ENCODE results near the gene PCF11.
"Not testable (repeated sequence)": the region's sequence is repeated elsewhere in the genome, so short reads cannot be mapped to it uniquely, and the experiment has no call there.

The PCF11 gene, protein sequence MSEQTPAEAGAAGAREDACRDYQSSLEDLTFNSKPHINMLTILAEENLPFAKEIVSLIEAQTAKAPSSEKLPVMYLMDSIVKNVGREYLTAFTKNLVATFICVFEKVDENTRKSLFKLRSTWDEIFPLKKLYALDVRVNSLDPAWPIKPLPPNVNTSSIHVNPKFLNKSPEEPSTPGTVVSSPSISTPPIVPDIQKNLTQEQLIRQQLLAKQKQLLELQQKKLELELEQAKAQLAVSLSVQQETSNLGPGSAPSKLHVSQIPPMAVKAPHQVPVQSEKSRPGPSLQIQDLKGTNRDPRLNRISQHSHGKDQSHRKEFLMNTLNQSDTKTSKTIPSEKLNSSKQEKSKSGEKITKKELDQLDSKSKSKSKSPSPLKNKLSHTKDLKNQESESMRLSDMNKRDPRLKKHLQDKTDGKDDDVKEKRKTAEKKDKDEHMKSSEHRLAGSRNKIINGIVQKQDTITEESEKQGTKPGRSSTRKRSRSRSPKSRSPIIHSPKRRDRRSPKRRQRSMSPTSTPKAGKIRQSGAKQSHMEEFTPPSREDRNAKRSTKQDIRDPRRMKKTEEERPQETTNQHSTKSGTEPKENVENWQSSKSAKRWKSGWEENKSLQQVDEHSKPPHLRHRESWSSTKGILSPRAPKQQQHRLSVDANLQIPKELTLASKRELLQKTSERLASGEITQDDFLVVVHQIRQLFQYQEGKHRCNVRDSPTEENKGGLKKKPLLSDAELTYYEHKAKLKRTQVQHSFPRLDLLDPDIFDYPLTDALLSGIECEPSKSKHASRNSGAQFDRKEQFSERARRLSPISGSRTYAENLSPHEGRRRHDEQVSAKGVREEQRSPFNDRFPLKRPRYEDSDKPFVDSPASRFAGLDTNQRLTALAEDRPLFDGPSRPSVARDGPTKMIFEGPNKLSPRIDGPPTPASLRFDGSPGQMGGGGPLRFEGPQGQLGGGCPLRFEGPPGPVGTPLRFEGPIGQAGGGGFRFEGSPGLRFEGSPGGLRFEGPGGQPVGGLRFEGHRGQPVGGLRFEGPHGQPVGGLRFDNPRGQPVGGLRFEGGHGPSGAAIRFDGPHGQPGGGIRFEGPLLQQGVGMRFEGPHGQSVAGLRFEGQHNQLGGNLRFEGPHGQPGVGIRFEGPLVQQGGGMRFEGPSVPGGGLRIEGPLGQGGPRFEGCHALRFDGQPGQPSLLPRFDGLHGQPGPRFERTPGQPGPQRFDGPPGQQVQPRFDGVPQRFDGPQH (N-terminal part only)

GRCh38 chr11:83156996-83157593, at the start of gene PCF11:
Gene PCF11, plus strand, starts transcription at chr11:83157131. Its CDS starts 309 bp downstream, at chr11:83157440.
- DNase-seq (ENCODE audit: low read depth in 2 of 2), result no peak

- no peak for DNase-seq (ENCODE audit: low read depth in 2 of 2)
Measured at GRCh38 chr11:83112886-83113285, 44.0 kb upstream of the PCF11 start.

DNA sequence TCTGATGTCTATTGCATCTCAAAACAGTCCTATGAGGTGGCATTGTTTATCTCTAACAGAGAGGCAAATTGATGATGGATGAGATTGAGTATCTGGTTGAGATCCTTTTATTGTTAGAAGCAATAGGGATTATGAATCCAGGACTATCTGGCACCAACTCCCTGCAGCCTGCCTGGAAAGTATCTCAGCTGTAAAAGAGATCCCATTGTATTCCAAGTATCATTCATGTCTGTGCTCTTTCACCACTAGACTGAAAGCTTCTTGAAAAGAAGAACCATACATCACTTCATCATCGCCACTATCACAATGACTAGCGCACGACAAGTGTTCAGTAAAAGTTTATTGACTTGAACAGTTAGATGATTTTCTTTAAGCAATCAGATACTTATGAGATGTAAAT, 41.9 kb upstream of the PCF11 start:
- no peak for DNase-seq (ENCODE audit: low read depth in 2 of 2)

DNA sequence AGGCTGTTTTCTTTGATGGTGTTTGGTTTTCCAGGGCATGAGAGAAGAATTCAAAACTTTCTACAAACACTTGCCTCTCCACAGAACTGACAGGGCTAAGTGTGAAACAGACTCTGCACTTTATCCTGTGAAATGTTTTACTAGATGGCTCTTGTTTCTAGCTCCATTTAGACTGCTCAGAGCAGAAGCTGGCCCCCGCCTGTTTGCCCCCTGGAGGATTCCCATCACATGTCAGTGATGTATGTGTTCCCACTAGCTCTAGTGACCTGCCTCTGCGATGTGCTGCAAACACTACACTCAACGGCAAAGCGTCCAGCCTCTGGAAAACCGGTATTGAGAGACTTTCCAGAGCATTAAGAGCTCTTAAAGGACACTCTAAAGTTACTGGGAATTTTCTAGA, 41.4 kb upstream of the PCF11 start:
- DNase-seq (ENCODE audit: low read depth in 2 of 2), result no peak

GRCh38 chr11:83116015-83116641, 40.8 kb upstream of the PCF11 start:
- DNase-seq (ENCODE audit: low read depth in 2 of 2), result no peak

DNA sequence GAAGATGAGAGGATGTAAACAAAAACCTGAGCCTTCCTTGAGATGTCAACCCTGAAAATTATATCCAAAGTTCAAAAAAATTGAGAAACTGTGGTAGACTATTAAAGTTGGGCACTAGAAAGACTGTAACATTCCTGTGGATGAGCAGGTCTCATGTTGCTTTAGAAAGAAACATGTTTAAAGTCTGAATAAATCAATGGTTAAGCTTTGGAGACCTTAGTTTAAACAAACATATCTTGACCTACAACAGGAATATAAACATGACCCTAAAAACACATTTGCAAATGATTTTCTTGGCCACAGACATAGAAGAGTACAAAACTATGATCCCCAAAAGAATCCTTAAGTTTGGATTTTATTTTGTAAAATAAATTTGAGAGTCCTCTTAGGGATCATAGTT, 38.1 kb upstream of the PCF11 start:
- no peak for DNase-seq (ENCODE audit: low read depth in 2 of 2)

- no peak for DNase-seq (ENCODE audit: low read depth in 2 of 2)
Measured at GRCh38 chr11:83119216-83119615, 37.7 kb upstream of the PCF11 start.

GRCh38 chr11:83120327-83120726, 36.6 kb upstream of the PCF11 start:
- DNase-seq (ENCODE audit: low read depth in 2 of 2), result no peak

DNA sequence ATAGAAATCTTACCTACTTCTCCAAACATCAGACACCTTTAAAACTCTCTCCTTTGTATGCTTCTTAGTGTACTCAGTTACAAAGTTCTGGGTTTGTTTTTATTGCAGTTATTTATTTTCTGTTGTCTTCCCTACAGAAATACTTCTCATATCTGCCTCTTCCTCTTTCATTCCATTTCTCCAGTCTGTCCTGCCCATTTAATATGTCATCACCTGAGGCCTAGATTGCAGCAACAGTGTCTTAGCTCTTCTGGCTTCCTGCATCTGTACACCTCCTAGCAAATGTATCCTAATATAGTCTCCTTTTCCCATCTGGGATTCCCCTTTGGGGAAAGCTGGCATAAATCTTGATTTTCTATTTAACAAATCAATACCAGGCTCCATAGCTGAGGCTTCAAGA, 34.9 kb upstream of the PCF11 start:
- no peak for DNase-seq (ENCODE audit: low read depth in 2 of 2)

- no peak for DNase-seq (ENCODE audit: low read depth in 2 of 2)
Measured at GRCh38 chr11:83122766-83123165, 34.2 kb upstream of the PCF11 start.

- no peak for DNase-seq (ENCODE audit: low read depth in 2 of 2)
Measured at GRCh38 chr11:83124636-83125424, 32.1 kb upstream of the PCF11 start.

- no peak for DNase-seq (ENCODE audit: low read depth in 2 of 2)
Measured at GRCh38 chr11:83125577-83125976, 31.4 kb upstream of the PCF11 start.

DNA sequence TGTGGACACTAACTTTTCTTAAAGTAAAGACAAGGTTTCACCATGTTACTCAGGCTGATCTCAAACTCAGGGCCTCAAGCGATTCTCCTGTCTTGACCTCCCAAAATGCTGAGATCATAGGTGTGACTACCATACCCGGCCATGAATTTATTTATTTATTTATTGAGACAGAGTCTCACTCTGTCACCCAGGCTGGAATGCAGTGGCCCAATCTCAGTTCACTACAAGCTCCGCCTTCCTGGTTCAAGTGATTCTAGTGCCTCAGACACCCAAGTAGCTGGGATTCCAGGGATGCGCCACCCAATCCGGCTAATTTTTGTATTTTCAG, 29.7 kb upstream of the PCF11 start:
- DNase-seq (ENCODE audit: low read depth in 2 of 2), result no peak

DNA sequence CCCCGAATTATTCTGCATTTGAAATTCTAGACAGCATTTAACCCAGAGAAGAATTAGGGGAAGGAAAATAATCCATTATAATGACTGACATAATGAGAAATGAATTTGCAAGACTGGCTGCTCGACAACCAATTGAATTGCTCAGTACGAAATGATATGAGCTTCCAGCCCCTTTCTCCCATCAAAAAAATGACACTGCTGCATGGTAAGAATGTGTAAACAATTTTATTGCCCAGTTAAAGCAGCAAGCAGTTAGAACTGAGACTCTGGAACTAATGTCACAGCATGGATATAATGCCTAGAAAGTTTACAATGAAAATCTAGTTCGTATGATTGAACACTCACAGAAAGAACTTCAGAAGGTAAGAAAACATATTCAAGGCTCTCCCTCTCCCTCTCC, 24.7 kb upstream of the PCF11 start:
- no peak for DNase-seq (ENCODE audit: low read depth in 2 of 2)

GRCh38 chr11:83133266-83133665, 23.7 kb upstream of the PCF11 start:
- DNase-seq (ENCODE audit: low read depth in 2 of 2), result not testable (repeated sequence)

GRCh38 chr11:83139310-83139709, 17.6 kb upstream of the PCF11 start:
- DNase-seq (ENCODE audit: low read depth in 2 of 2), result no peak

- no peak for DNase-seq (ENCODE audit: low read depth in 2 of 2)
Measured at GRCh38 chr11:83140691-83141455, 16.1 kb upstream of the PCF11 start.

DNA sequence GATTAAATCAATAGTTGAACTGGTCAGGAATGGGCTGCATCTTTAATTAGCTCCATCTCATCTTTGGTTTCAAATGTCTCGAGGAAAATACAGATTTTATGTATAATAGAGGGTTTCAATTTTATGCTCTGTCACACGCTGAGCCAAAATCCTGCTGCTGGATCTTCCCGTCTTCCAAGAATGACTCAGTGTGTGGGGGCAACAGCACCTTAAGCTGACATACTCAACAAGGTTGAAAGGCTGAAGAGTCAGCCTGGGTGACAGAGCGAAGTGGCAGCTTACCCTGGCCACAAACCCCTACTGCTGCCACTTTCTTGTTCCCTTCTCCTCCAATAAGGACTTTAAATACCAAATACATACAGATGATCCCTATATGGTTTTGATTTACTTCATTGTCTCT, 9.0 kb upstream of the PCF11 start:
- DNase-seq (ENCODE audit: low read depth in 2 of 2), result no peak

DNA sequence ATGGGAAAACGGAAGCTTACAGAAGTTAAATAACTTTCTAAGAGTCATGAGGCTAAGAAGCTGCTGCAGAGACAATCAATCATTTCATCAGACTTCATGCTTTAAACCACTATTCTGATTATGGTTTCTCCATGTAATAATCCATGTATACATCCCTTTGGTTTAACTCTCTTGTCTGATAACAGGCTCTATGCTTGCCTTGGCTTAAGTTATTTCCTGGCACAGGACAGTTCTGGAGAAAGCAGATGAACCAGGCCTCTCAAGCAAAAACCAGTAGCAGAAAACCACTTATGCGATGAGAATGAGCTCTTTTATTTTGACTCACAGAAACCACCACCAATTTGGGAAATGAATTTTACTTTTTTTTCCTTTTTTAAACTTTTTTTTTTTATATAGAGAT, 6.5 kb upstream of the PCF11 start:
- DNase-seq (ENCODE audit: low read depth in 2 of 2), result no peak
